H1 (cell line): Measurements from ENCODE around the gene SMPDL3B.

ENCODE experiments used
- CBX5 ChIP-seq: fragments of 300-800, 300-1000 bp; sonication (generic); IDR thresholded peaks from 2 replicates; pipeline ENCODE4 v1.7.1; 2016; ENCODE audit warnings: antibody characterized with exemption, low read length, low read depth
- CHD2 ChIP-seq: IDR thresholded peaks from 2 replicates; pipeline ENCODE4 v1.6.1; 2012; ENCODE audit warnings: low read length, improper control_type of control experiment
- CTCF ChIP-seq, 3 experiments: IDR thresholded peaks; 1 replicate in 2 of 3; 2 replicates in 1 of 3; pipeline versions ENCODE4 v1.5.1 to v1.6.1; 2011; ENCODE audit warnings: low read length in 3 of 3, mild to moderate bottlenecking in 3 of 3, inconsistent platforms in 2 of 3, low read depth in 1 of 3, moderate library complexity in 1 of 3; ENCODE audit not compliant: insufficient read depth in 1 of 3; ENCODE audit errors: control extremely low read depth in 1 of 3
- FOSL1 ChIP-seq: IDR thresholded peaks from 2 replicates; pipeline ENCODE4 v1.6.1; 2011; ENCODE audit warnings: mild to moderate bottlenecking, low read depth, low read length, moderate library complexity; ENCODE audit not compliant: insufficient read depth
- HDAC6 ChIP-seq: IDR thresholded peaks from one replicate; pipeline ENCODE4 v1.7.1; 2012; ENCODE audit warnings: low read depth, mild to moderate bottlenecking, inconsistent platforms, low read length, moderate library complexity
- POLR2A ChIP-seq, 2 experiments: IDR thresholded peaks; 1 replicate in 1 of 2; 2 replicates in 1 of 2; pipeline ENCODE4 v1.6.1; 2011; ENCODE audit warnings: low read depth in 2 of 2, low read length in 2 of 2, mild to moderate bottlenecking in 2 of 2; ENCODE audit errors: control extremely low read depth in 1 of 2
- SP2 ChIP-seq: IDR thresholded peaks from 2 replicates; pipeline ENCODE4 v1.6.1; 2012; ENCODE audit warnings: mild to moderate bottlenecking, low read length, inconsistent platforms
- TCF12 ChIP-seq: IDR thresholded peaks from 2 replicates; pipeline ENCODE4 v1.6.1; 2011; ENCODE audit warnings: low read depth, mild to moderate bottlenecking, low read length
- YY1 ChIP-seq: IDR thresholded peaks from 2 replicates; pipeline ENCODE4 v1.6.1; 2011; ENCODE audit warnings: low read depth, mild to moderate bottlenecking, low read length

GRCh38 chr1:27952147-27952546 is 17.3 kb downstream of the SMPDL3B start:
- TF ChIP-seq HDAC6 (no peak), CBX5 (no peak), CTCF (IDR thresholded peaks at IDR 0.05; ENCODE audit: control extremely low read depth in 1 of 3, insufficient read depth in 1 of 3, low read depth in 1 of 3, low read length in 3 of 3) (no peak), FOSL1 (no peak), POLR2A (IDR thresholded peaks at IDR 0.05; ENCODE audit: control extremely low read depth in 1 of 2, low read depth in 2 of 2, low read length in 2 of 2) (no peak), YY1 (no peak), TCF12 (no peak), CHD2 (no peak), SP2 (no peak)
